A673 (cell line): ENCODE measurements around the gene TTC28. TPM values are rescaled to one million over a fixed set of nuclear protein-coding genes. Genes with fewer than 3 reads are reported as not detected.

Experiments used
- BruUV-seq: library from RNA; stranded (reverse); fragments of 400-500 nt; replicated peaks from 2 replicates; lab custom pipeline; 2021; lab: Mats Ljungman, UMichigan
- CTCF ChIA-PET: fragments of 300-600 bp; sonication (Branson Sonifier 250); formaldehyde crosslinking; loops from one replicate; lab custom pipeline; 2022; ENCODE audit warnings: antibody characterized with exemption; lab: Charles Lee
- POLR2A ChIA-PET: fragments of 300-600 bp; sonication (Branson Sonifier 250); formaldehyde crosslinking; loops from one replicate; lab custom pipeline; 2022; ENCODE audit warnings: antibody characterized with exemption; ENCODE audit not compliant: low non-redundant PET; lab: Charles Lee
- DNase-seq: peaks from one replicate; pipeline ENCODE4 v3.0.0-alpha.2; 2015; ENCODE audit warnings: low spot score
- H3K27ac ChIP-seq: fragments of 200-600 bp; sonication (generic); 2 replicates; pipeline ENCODE4 v1.5.1; 2016; ENCODE audit warnings: mixed run types, low read depth, mild to moderate bottlenecking, mixed read lengths, antibody characterized with exemption, low read length; ENCODE audit not compliant: poor library complexity, severe bottlenecking
- H3K27me3 ChIP-seq: fragments of 200-600 bp; sonication (generic); replicated peaks from 2 replicates; pipeline ENCODE4 v1.6.1; 2017; ENCODE audit warnings: mixed run types, low read depth, mild to moderate bottlenecking, mixed read lengths, antibody characterized with exemption, low read length; ENCODE audit not compliant: insufficient read depth, poor library complexity
- H3K36me3 ChIP-seq: fragments of 200-600 bp; sonication (generic); 2 replicates; pipeline ENCODE4 v1.6.1; 2016; ENCODE audit warnings: mixed run types, mild to moderate bottlenecking, mixed read lengths, antibody characterized with exemption, low read length; ENCODE audit not compliant: insufficient read depth, poor library complexity, severe bottlenecking
- H3K4me1 ChIP-seq: fragments of 200-600 bp; sonication (generic); 2 replicates; pipeline ENCODE4 v1.6.1; 2017; ENCODE audit warnings: mixed run types, mild to moderate bottlenecking, mixed read lengths, antibody characterized with exemption, low read length; ENCODE audit not compliant: insufficient read depth, poor library complexity, severe bottlenecking
- H3K4me3 ChIP-seq: fragments of 200-600 bp; sonication (generic); 2 replicates; pipeline ENCODE4 v1.5.1; 2016; ENCODE audit warnings: low read depth, mixed run types, mild to moderate bottlenecking, mixed read lengths, low read length; ENCODE audit not compliant: poor library complexity, severe bottlenecking
- H3K9me3 ChIP-seq: fragments of 200-600 bp; sonication (generic); 2 replicates; pipeline ENCODE4 v1.6.1; 2016; ENCODE audit warnings: mixed run types, low read depth, mild to moderate bottlenecking, mixed read lengths, antibody characterized with exemption, low read length; ENCODE audit not compliant: poor library complexity, severe bottlenecking
- CTCF ChIP-seq: fragments of 300-800, 200-600 bp; sonication (generic); conservative IDR thresholded peaks from 2 replicates; pipeline ENCODE4 v1.5.1; 2017; ENCODE audit warnings: low read depth, mild to moderate bottlenecking, antibody characterized with exemption, low read length, moderate library complexity, mixed read lengths
- EZH2 ChIP-seq: fragments of 200-600 bp; sonication (generic); IDR thresholded peaks from 2 replicates; pipeline ENCODE4 v1.6.1; 2017; ENCODE audit warnings: borderline replicate concordance, low read depth, mild to moderate bottlenecking, mixed read lengths, antibody characterized with exemption, low read length; ENCODE audit not compliant: poor library complexity, severe bottlenecking
- intact Hi-C: fragments of 100-400 bp; cut with micrococcal nuclease; formaldehyde crosslinking; loops from one replicate; pipeline ENCODE4 v1.10.0; 2022; ENCODE audit not compliant: unreplicated experiment
- total RNA-seq: library from RNA; stranded (reverse); gene quantifications from 2 replicates; pipeline ENCODE4 v1.2.3, GENCODE V29; 2021

TTC28 gene
- total RNA-seq, 1 experiment from 2014 or later, result 48.7 TPM

GRCh38 chr22:28428271-28428670, 251.4 kb downstream of the TTC28 start:
- no peak overlapping the region for H3K4me3 ChIP-seq
- no peaks in the 10 kb centered on the region for H3K9me3 ChIP-seq
- no peak for TF ChIP-seq EZH2
- TF ChIP-seq CTCF, result no peak
- intact Hi-C loops, result no loop called here
- no peak for DNase-seq
- no peaks in the 10 kb centered on the region for H3K36me3 ChIP-seq
- no TSS peak for BruUV-seq
- H3K4me1 ChIP-seq, result no peaks in the 10 kb centered on the region
- CTCF ChIA-PET, result no interaction called here
- POLR2A ChIA-PET, result no interaction called here
- H3K27me3 ChIP-seq, result no peaks in the 10 kb centered on the region
- H3K27ac ChIP-seq, result no peak overlapping the region

GRCh38 chr22:28426346-28427132, 253.1 kb downstream of the TTC28 start:
- CTCF ChIA-PET, result no interaction called here
- Histone ChIP-seq H3K4me1 (no peaks in the 10 kb centered on the region), H3K36me3 (no peaks in the 10 kb centered on the region), H3K27ac (no peak overlapping the region), H3K27me3 (no peaks in the 10 kb centered on the region), H3K4me3 (no peak overlapping the region), H3K9me3 (no peaks in the 10 kb centered on the region)
- intact Hi-C loops, result no loop called here
- no peak for TF ChIP-seq CTCF
- no peak for TF ChIP-seq EZH2
- POLR2A ChIA-PET, result no interaction called here
- no peak for DNase-seq
- no TSS peak for BruUV-seq

- no peaks in the 10 kb centered on the region for H3K36me3 ChIP-seq
- TF ChIP-seq CTCF (no peak), EZH2 (no peak)
- intact Hi-C loops, result no loop called here
- no peaks in the 10 kb centered on the region for H3K9me3 ChIP-seq
- H3K27me3 ChIP-seq, result no peaks in the 10 kb centered on the region
- ChIA-PET POLR2A (no interaction called here), CTCF (no interaction called here)
- DNase-seq, result no peak
- H3K27ac ChIP-seq, result no peak overlapping the region
- BruUV-seq, result no TSS peak
- H3K4me3 ChIP-seq, result no peak overlapping the region
- H3K4me1 ChIP-seq, result no peaks in the 10 kb centered on the region
These were observed 254.4 kb downstream of the TTC28 start for GRCh38 chr22:28425211-28425610.
